Measurements from ENCODE around the gene STYX.
A peak's percentile ranks its signal among the peaks of the same experiment; 100 is the strongest.
"Not testable (repeated sequence)": the region's sequence is repeated elsewhere in the genome, so short reads cannot be mapped to it uniquely, and the experiment has no call there.

Gene STYX

GRCh38 chr14:52727509-52727908 is 2.5 kb upstream of the STYX start:
- DNase-seq, result not testable (repeated sequence)

- not testable (repeated sequence) for DNase-seq
These were observed 931 bp upstream of the STYX start for GRCh38 chr14:52729035-52729434.

GRCh38 chr14:52729585-52729924 is 411 bp upstream of the STYX start:
- no peak for DNase-seq

GRCh38 chr14:52730709-52731111 is 744 bp downstream of the STYX start:
- peak in 1 of 14 donors; percentile 13 for DNase-seq

- no peak for DNase-seq
These were observed 3.9 kb downstream of the STYX start for GRCh38 chr14:52733824-52734223.

GRCh38 chr14:52735921-52736489 is 6.0 kb downstream of the STYX start:
- no peak for DNase-seq

GRCh38 chr14:52738409-52738808 is 8.4 kb downstream of the STYX start:
- DNase-seq, result no peak

GRCh38 chr14:52740751-52741150 is 10.8 kb downstream of the STYX start:
- DNase-seq, result no peak

- no peak for DNase-seq
These were observed 11.9 kb downstream of the STYX start for GRCh38 chr14:52741865-52742264.

- DNase-seq, result no peak
These were observed 18.8 kb downstream of the STYX start for GRCh38 chr14:52748647-52749292.

GRCh38 chr14:52755607-52756316 is 25.8 kb downstream of the STYX start:
- no peak for DNase-seq

GRCh38 chr14:52759145-52759544 is 29.2 kb downstream of the STYX start:
- no peak for DNase-seq

GRCh38 chr14:52762923-52763322 is 33.0 kb downstream of the STYX start:
- DNase-seq, result not testable (repeated sequence)

- DNase-seq, result no peak
These were observed 37.3 kb downstream of the STYX start for GRCh38 chr14:52767058-52767833.

GRCh38 chr14:52769887-52770286 is 39.9 kb downstream of the STYX start:
- DNase-seq, result no peak

GRCh38 chr14:52776816-52777215 is 46.9 kb downstream of the STYX start:
- DNase-seq, result no peak

- no peak for DNase-seq
These were observed 48.7 kb downstream of the STYX start for GRCh38 chr14:52778702-52779101.

- DNase-seq, result no peak
These were observed 50.9 kb downstream of the STYX start for GRCh38 chr14:52780893-52781292.

- DNase-seq, result no peak
These were observed 51.7 kb downstream of the STYX start for GRCh38 chr14:52781629-52782028.

- DNase-seq, result no peak
These were observed 53.2 kb downstream of the STYX start for GRCh38 chr14:52783206-52783605.

GRCh38 chr14:52786887-52787286 is 56.9 kb downstream of the STYX start:
- DNase-seq, result no peak

- no peak for DNase-seq
These were observed 59.2 kb downstream of the STYX start for GRCh38 chr14:52789118-52789517.
